Measurements from ENCODE around the gene SMCHD1.

Gene SMCHD1

GRCh38 chr18:2827061-2827460, 171.5 kb downstream of the SMCHD1 start:
- TF ChIP-seq TAF1 (IDR thresholded peaks at IDR 0.05; ENCODE audit: borderline replicate concordance, insufficient read depth, low read length), result no peak
- TF ChIP-seq SIN3A (IDR thresholded peaks at IDR 0.05; ENCODE audit: borderline replicate concordance, insufficient read depth, low read length), result no peak
- TF ChIP-seq REST (IDR thresholded peaks at IDR 0.05; ENCODE audit: insufficient read depth in 1 of 2, low read depth in 2 of 2, low read length in 2 of 2), result no peak
- TF ChIP-seq POLR2AphosphoS5 (IDR thresholded peaks at IDR 0.05; ENCODE audit: low read depth, low read length), result no peak
- TF ChIP-seq FOXP2 (optimal IDR thresholded peaks at IDR 0.05; ENCODE audit: borderline replicate concordance, extremely low read depth, extremely low read length, insufficient read depth), result no peak

- TF ChIP-seq POLR2AphosphoS5 (IDR thresholded peaks at IDR 0.05; ENCODE audit: low read depth, low read length), result no peak
- no peak for TF ChIP-seq FOXP2 (optimal IDR thresholded peaks at IDR 0.05; ENCODE audit: borderline replicate concordance, extremely low read depth, extremely low read length, insufficient read depth)
- no peak for TF ChIP-seq TAF1 (IDR thresholded peaks at IDR 0.05; ENCODE audit: borderline replicate concordance, insufficient read depth, low read length)
- TF ChIP-seq REST (IDR thresholded peaks at IDR 0.05; ENCODE audit: insufficient read depth in 1 of 2, low read depth in 2 of 2, low read length in 2 of 2), result no peak
- no peak for TF ChIP-seq SIN3A (IDR thresholded peaks at IDR 0.05; ENCODE audit: borderline replicate concordance, insufficient read depth, low read length)
Observed at GRCh38 chr18:2839202-2839601, 183.7 kb downstream of the SMCHD1 start.

GRCh38 chr18:2840521-2840920, 185.0 kb downstream of the SMCHD1 start:
- TF ChIP-seq SIN3A (IDR thresholded peaks at IDR 0.05; ENCODE audit: borderline replicate concordance, insufficient read depth, low read length) (no peak), REST (IDR thresholded peaks at IDR 0.05; ENCODE audit: insufficient read depth in 1 of 2, low read depth in 2 of 2, low read length in 2 of 2) (no peak), POLR2AphosphoS5 (IDR thresholded peaks at IDR 0.05; ENCODE audit: low read depth, low read length) (no peak), TAF1 (IDR thresholded peaks at IDR 0.05; ENCODE audit: borderline replicate concordance, insufficient read depth, low read length) (no peak), FOXP2 (optimal IDR thresholded peaks at IDR 0.05; ENCODE audit: borderline replicate concordance, extremely low read depth, extremely low read length, insufficient read depth) (no peak)

- TF ChIP-seq SIN3A (IDR thresholded peaks at IDR 0.05; ENCODE audit: borderline replicate concordance, insufficient read depth, low read length) (no peak), FOXP2 (optimal IDR thresholded peaks at IDR 0.05; ENCODE audit: borderline replicate concordance, extremely low read depth, extremely low read length, insufficient read depth) (no peak), TAF1 (IDR thresholded peaks at IDR 0.05; ENCODE audit: borderline replicate concordance, insufficient read depth, low read length) (no peak), POLR2AphosphoS5 (IDR thresholded peaks at IDR 0.05; ENCODE audit: low read depth, low read length) (no peak), REST (IDR thresholded peaks at IDR 0.05; ENCODE audit: insufficient read depth in 1 of 2, low read depth in 2 of 2, low read length in 2 of 2) (no peak)
Observed at GRCh38 chr18:2843146-2843545, 187.6 kb downstream of the SMCHD1 start.

- TF ChIP-seq FOXP2 (optimal IDR thresholded peaks at IDR 0.05; ENCODE audit: borderline replicate concordance, extremely low read depth, extremely low read length, insufficient read depth), result no peak
- no peak for TF ChIP-seq TAF1 (IDR thresholded peaks at IDR 0.05; ENCODE audit: borderline replicate concordance, insufficient read depth, low read length)
- no peak for TF ChIP-seq SIN3A (IDR thresholded peaks at IDR 0.05; ENCODE audit: borderline replicate concordance, insufficient read depth, low read length)
- no peak for TF ChIP-seq REST (IDR thresholded peaks at IDR 0.05; ENCODE audit: insufficient read depth in 1 of 2, low read depth in 2 of 2, low read length in 2 of 2)
- TF ChIP-seq POLR2AphosphoS5 (IDR thresholded peaks at IDR 0.05; ENCODE audit: low read depth, low read length), result no peak
Observed at GRCh38 chr18:2845172-2845571, 189.6 kb downstream of the SMCHD1 start.

Data from PFSK-1 (cell line).